ENCODE measurements around the gene HOXC9.

- TF ChIP-seq CTCF (IDR thresholded peaks at IDR 0.05; ENCODE audit: insufficient read depth, low read length, poor library complexity, severe bottlenecking) (no peak), EZH2phosphoT487 (conservative IDR thresholded peaks at IDR 0.05; ENCODE audit: low read length) (no peak)
Measured at GRCh38 chr12:54038871-54039414, 39.0 kb downstream of the HOXC9 start.
